CD4-positive, alpha-beta T cell (primary cell): ENCODE measurements around the gene SEMA6D. TPM values are rescaled to one million over a fixed set of nuclear protein-coding genes. Genes with fewer than 3 reads are reported as not detected.

Experiments
- ATAC-seq: fragments of 200-7000 bp; cut with Tn5 transposase; one replicate; pipeline ENCODE4 v1.10.0; 2022; ENCODE audit warnings: mild to moderate bottlenecking; ENCODE audit not compliant: poor library complexity
- CTCF ChIA-PET: fragments of 350-600 bp; sonication (Branson Sonifier 250); formaldehyde crosslinking; loops from one replicate; lab custom pipeline; 2021; ENCODE audit warnings: antibody characterized with exemption, inconsistent platforms; lab: Charles Lee
- POLR2A ChIA-PET: fragments of 350-600 bp; sonication (Branson Sonifier 250); formaldehyde crosslinking; loops from one replicate; lab custom pipeline; 2021; ENCODE audit warnings: antibody characterized with exemption, inconsistent platforms; lab: Charles Lee
- DNase-seq, 14 experiments: peaks; one replicate each; pipeline ENCODE4 v3.0.0-alpha.2; 2013 to 2020; ENCODE audit warnings: mixed read lengths in 2 of 14
- H3K27ac ChIP-seq, 2 donors: one replicate each; pipeline versions ENCODE4 v1.5.1 to v1.7.0; 2013; ENCODE audit warnings: low read length in 2 of 2, low read depth in 1 of 2, mild to moderate bottlenecking in 1 of 2
- H3K27me3 ChIP-seq, 2 experiments: 1 replicate in 1 of 2; 2 replicates in 1 of 2; pipeline versions ENCODE4 v1.6.1 to v1.7.0; 2013; ENCODE audit warnings: low read length in 2 of 2, control low read depth in 1 of 2, mild to moderate bottlenecking in 1 of 2, moderate library complexity in 1 of 2; ENCODE audit not compliant: insufficient read depth in 2 of 2, control insufficient read depth in 1 of 2
- H3K36me3 ChIP-seq: one replicate; pipeline ENCODE4 v1.6.1; 2013; ENCODE audit warnings: low read length, control low read depth; ENCODE audit not compliant: insufficient read depth
- H3K4me1 ChIP-seq: one replicate; pipeline ENCODE4 v1.6.1; 2013; ENCODE audit warnings: low read length, control low read depth; ENCODE audit not compliant: insufficient read depth
- H3K4me3 ChIP-seq: one replicate; pipeline ENCODE4 v1.5.1; 2013; ENCODE audit warnings: mild to moderate bottlenecking, low read length, moderate library complexity
- H3K9me3 ChIP-seq, 2 experiments: 1 replicate in 1 of 2; 2 replicates in 1 of 2; pipeline versions ENCODE4 v1.6.1 to v1.7.0; 2013; ENCODE audit warnings: low read length in 2 of 2, mild to moderate bottlenecking in 2 of 2, control low read depth in 1 of 2, moderate library complexity in 1 of 2; ENCODE audit not compliant: control insufficient read depth in 1 of 2, insufficient read depth in 1 of 2
- H3K27ac Mint-ChIP-seq: one replicate; pipeline ENCODE4 v1.8.0; 2020; ENCODE audit warnings: mixed read lengths
- H3K27me3 Mint-ChIP-seq: one replicate; pipeline ENCODE4 v1.8.0; 2021; ENCODE audit warnings: mixed read lengths
- H3K36me3 Mint-ChIP-seq: one replicate; pipeline ENCODE4 v1.8.0; 2021; ENCODE audit warnings: low read depth, mixed read lengths
- H3K4me1 Mint-ChIP-seq: one replicate; pipeline ENCODE4 v1.8.0; 2021; ENCODE audit warnings: low read depth, mixed read lengths
- H3K4me3 Mint-ChIP-seq: one replicate; pipeline ENCODE4 v1.8.0; 2020; ENCODE audit warnings: mild to moderate bottlenecking, mixed read lengths
- H3K9me3 Mint-ChIP-seq: one replicate; pipeline ENCODE4 v1.8.0; 2020; ENCODE audit warnings: mixed read lengths
- CTCF ChIP-seq: fragments of 200-600 bp; IDR thresholded peaks from one replicate; pipeline ENCODE4 v1.8.0; 2022; ENCODE audit warnings: antibody characterized with exemption, mild to moderate bottlenecking
- intact Hi-C, 2 experiments: fragments of 100-400 bp; cut with DNase I in 1 of 2; cut with micrococcal nuclease in 1 of 2; formaldehyde crosslinking; loops; one replicate each; pipeline versions ENCODE4 v1.15.1 to v1.9.0; 2023 to 2025; cut with DNase I, micrococcal nuclease
- total RNA-seq, 174 experiments: library from RNA in 2 of 174; stranded (reverse) in 2 of 174; gene quantifications; one replicate each; pipeline ENCODE4 v1.2.3 and lab custom pipeline; 2021 to 2026

Gene SEMA6D
- total RNA-seq, 2 experiments from 2014 or later: not detected

- H3K27ac Mint-ChIP-seq: no peak overlapping the region
- Histone ChIP-seq H3K9me3 (no peaks in the 10 kb centered on the region), H3K4me1 (no peaks in the 10 kb centered on the region), H3K36me3 (no peaks in the 10 kb centered on the region), H3K27ac (no peak overlapping the region), H3K4me3 (no peak overlapping the region), H3K27me3 (no peaks in the 10 kb centered on the region)
- H3K36me3 Mint-ChIP-seq: no peaks in the 10 kb centered on the region
- TF ChIP-seq CTCF: no peak
- no peaks in the 10 kb centered on the region for H3K4me1 Mint-ChIP-seq
- no peaks in the 10 kb centered on the region for H3K27me3 Mint-ChIP-seq
- CTCF ChIA-PET: no interaction called here
- intact Hi-C loops: no loop called here
- H3K9me3 Mint-ChIP-seq: no peaks in the 10 kb centered on the region
- POLR2A ChIA-PET: no interaction called here
- no peak overlapping the region for H3K4me3 Mint-ChIP-seq
- DNase-seq (no peak), ATAC-seq (no peak)
Observed at GRCh38 chr15:47673232-47673761, 44.0 kb upstream of the SEMA6D start.

- Mint-ChIP-seq H3K9me3 (no peaks in the 10 kb centered on the region), H3K36me3 (no peaks in the 10 kb centered on the region), H3K27ac (no peak overlapping the region), H3K4me1 (no peaks in the 10 kb centered on the region), H3K4me3 (no peak overlapping the region), H3K27me3 (no peaks in the 10 kb centered on the region)
- DNase-seq (no peak), ATAC-seq (no peak)
- no peak overlapping the region for H3K4me3 ChIP-seq
- H3K4me1 ChIP-seq: no peaks in the 10 kb centered on the region
- H3K9me3 ChIP-seq: no peaks in the 10 kb centered on the region
- TF ChIP-seq CTCF: no peak
- H3K36me3 ChIP-seq: no peaks in the 10 kb centered on the region
- ChIA-PET POLR2A (no interaction called here), CTCF (no interaction called here)
- intact Hi-C loops: no loop called here
- no peak overlapping the region for H3K27ac ChIP-seq
- H3K27me3 ChIP-seq: no peaks in the 10 kb centered on the region
Observed at GRCh38 chr15:47674586-47675232, 42.6 kb upstream of the SEMA6D start.

- no peaks in the 10 kb centered on the region for H3K36me3 Mint-ChIP-seq
- H3K27me3 Mint-ChIP-seq: no peaks in the 10 kb centered on the region
- no peaks in the 10 kb centered on the region for H3K4me1 Mint-ChIP-seq
- intact Hi-C loops: no loop called here
- no peaks in the 10 kb centered on the region for H3K4me1 ChIP-seq
- no peak overlapping the region for H3K27ac ChIP-seq
- H3K4me3 ChIP-seq: no peak overlapping the region
- no peak overlapping the region for H3K4me3 Mint-ChIP-seq
- H3K9me3 ChIP-seq: no peaks in the 10 kb centered on the region
- H3K36me3 ChIP-seq: no peaks in the 10 kb centered on the region
- TF ChIP-seq CTCF: no peak
- ATAC-seq (no peak), DNase-seq (no peak)
- ChIA-PET CTCF (no interaction called here), POLR2A (no interaction called here)
- H3K9me3 Mint-ChIP-seq: no peaks in the 10 kb centered on the region
- H3K27me3 ChIP-seq: no peaks in the 10 kb centered on the region
- H3K27ac Mint-ChIP-seq: no peak overlapping the region
Observed at GRCh38 chr15:47675735-47676134, 41.6 kb upstream of the SEMA6D start.
